GM18909 (cell line): ENCODE results near the gene CDH12.
"Not testable (repeated sequence)": the region's sequence is repeated elsewhere in the genome, so short reads cannot be mapped to it uniquely, and the experiment has no call there.

Experiments used
- ATAC-seq: cut with Tn5 transposase; IDR thresholded peaks from one replicate; pipeline ENCODE4 v1.9.1; 2021; ENCODE audit warnings: mild to moderate bottlenecking; ENCODE audit not compliant: unreplicated experiment, poor library complexity

Gene CDH12

GRCh38 chr5:22590677-22591268 is 262.4 kb downstream of the CDH12 start:
- no peak for ATAC-seq

- ATAC-seq, result no peak
Measured at GRCh38 chr5:22577711-22578110, 275.4 kb downstream of the CDH12 start.

- no peak for ATAC-seq
Measured at GRCh38 chr5:22577006-22577405, 276.1 kb downstream of the CDH12 start.

GRCh38 chr5:22572941-22573340 is 280.2 kb downstream of the CDH12 start:
- ATAC-seq, result no peak

- no peak for ATAC-seq
Measured at GRCh38 chr5:22567983-22568382, 285.2 kb downstream of the CDH12 start.

- no peak for ATAC-seq
Measured at GRCh38 chr5:22560147-22560546, 293.0 kb downstream of the CDH12 start.

GRCh38 chr5:22557251-22557650 is 295.9 kb downstream of the CDH12 start:
- no peak for ATAC-seq

GRCh38 chr5:22554475-22554874 is 298.7 kb downstream of the CDH12 start:
- ATAC-seq, result no peak

GRCh38 chr5:22549876-22550671 is 303.1 kb downstream of the CDH12 start:
- no peak for ATAC-seq

GRCh38 chr5:22542340-22542739 is 310.8 kb downstream of the CDH12 start:
- ATAC-seq, result no peak

GRCh38 chr5:22541037-22541436 is 312.1 kb downstream of the CDH12 start:
- no peak for ATAC-seq

- ATAC-seq, result no peak
Measured at GRCh38 chr5:22539762-22540161, 313.4 kb downstream of the CDH12 start.

GRCh38 chr5:22531986-22532385 is 321.2 kb downstream of the CDH12 start:
- no peak for ATAC-seq

- ATAC-seq, result no peak
Measured at GRCh38 chr5:22521521-22521920, 331.6 kb downstream of the CDH12 start.

- ATAC-seq, result not testable (repeated sequence)
Measured at GRCh38 chr5:22516497-22516896, 336.6 kb downstream of the CDH12 start.

- ATAC-seq, result no peak
Measured at GRCh38 chr5:22514231-22514630, 338.9 kb downstream of the CDH12 start.

- ATAC-seq, result no peak
Measured at GRCh38 chr5:22505891-22506290, 347.3 kb downstream of the CDH12 start.

- no peak for ATAC-seq
Measured at GRCh38 chr5:22504411-22504810, 348.7 kb downstream of the CDH12 start.

GRCh38 chr5:22500556-22500955 is 352.6 kb downstream of the CDH12 start:
- ATAC-seq, result no peak

GRCh38 chr5:22496666-22497065 is 356.5 kb downstream of the CDH12 start:
- ATAC-seq, result no peak

GRCh38 chr5:22495016-22495720 is 358.0 kb downstream of the CDH12 start:
- ATAC-seq, result no peak
